GM12878 (cell line): Measurements from ENCODE around the gene SOWAHC.

Experiments
- SPI1 ChIP-seq: IDR thresholded peaks from 2 replicates; pipeline ENCODE4 v1.6.1; 2011; ENCODE audit warnings: low read depth, mild to moderate bottlenecking, low read length, moderate library complexity, borderline replicate concordance; ENCODE audit not compliant: insufficient read depth
- SUZ12 ChIP-seq: fragments of 200-600 bp; sonication (generic); IDR thresholded peaks from one replicate; pipeline ENCODE4 v1.6.1; 2018; ENCODE audit warnings: antibody characterized with exemption, mild to moderate bottlenecking; ENCODE audit not compliant: unreplicated experiment

DNA sequence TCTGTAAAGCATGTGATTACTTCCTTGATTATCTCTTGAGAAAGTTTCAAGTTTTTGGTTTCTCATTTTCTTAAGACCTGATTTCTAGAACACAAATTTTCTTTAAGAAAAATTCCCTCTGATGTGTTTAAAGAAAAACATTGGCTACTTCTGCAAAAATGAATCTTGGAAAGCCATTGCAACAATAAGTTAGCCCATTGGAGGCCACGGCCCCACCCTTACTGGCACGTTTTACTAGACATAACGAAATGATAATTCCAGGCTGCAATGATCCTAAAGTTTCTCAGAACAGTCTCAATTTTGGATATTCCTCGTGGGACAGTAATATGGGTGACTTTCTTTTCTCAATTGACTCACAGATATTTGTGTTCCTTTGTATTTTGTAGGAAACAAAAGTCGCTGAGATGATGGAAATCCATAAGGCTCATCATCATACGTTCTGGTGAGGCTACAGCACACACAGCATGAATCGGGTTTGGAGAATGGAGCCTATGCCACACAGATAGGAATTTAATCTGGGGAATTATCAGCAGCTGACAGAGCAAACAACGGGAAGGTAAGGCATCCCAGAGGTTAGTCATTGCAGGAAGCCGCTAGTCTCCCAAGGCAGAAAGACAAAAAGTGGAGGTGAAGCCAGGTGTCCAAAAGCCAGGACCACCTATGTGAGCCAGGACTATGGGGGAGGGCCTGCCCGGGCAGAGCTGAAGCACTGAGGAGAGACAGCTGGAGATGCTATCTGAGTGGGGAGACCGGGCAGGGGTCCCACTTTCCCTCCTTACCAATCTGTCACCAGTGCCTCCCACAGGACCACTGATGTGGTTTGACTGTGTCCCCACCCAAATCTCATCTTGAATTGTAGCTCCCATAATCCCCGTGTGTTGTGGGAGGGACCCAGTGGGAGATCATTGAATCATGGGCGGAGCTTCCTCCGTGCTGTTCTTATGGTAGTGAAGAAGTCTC is 35.9 kb downstream of the SOWAHC start:
- TF ChIP-seq SUZ12: no peak
- TF ChIP-seq SPI1: no peak
